Psoas muscle (tissue), 8 donors: ENCODE measurements around the gene IFITM10. TPM values are rescaled to one million over a fixed set of nuclear protein-coding genes. Genes with fewer than 3 reads are reported as not detected.

ENCODE experiments used
- ATAC-seq, 4 donors: fragments of 200-7000 bp; cut with Tn5 transposase; one replicate each; pipeline ENCODE4 v1.9.1; 2020; ENCODE audit warnings: moderate library complexity in 3 of 4, mild to moderate bottlenecking in 2 of 4
- DNase-seq, 2 donors: peaks; one replicate each; pipeline ENCODE4 v3.0.0-alpha.2; 2020
- H3K27ac ChIP-seq: fragments of 200-600 bp; one replicate; pipeline ENCODE4 v1.8.0; 2022
- H3K27me3 ChIP-seq, 3 donors: fragments of 200-600 bp in 1 of 3; one replicate each; pipeline versions ENCODE4 v1.6.1 to v1.8.0; 2013 to 2022; ENCODE audit warnings: low read length in 2 of 3, mild to moderate bottlenecking in 2 of 3, moderate library complexity in 1 of 3; ENCODE audit not compliant: insufficient read depth in 3 of 3
- H3K36me3 ChIP-seq, 2 donors: fragments of 200-600 bp in 1 of 2; one replicate each; pipeline versions ENCODE4 v1.6.1 to v1.8.0; 2013 to 2022; ENCODE audit warnings: low read depth in 1 of 2, mild to moderate bottlenecking in 1 of 2, moderate library complexity in 1 of 2; ENCODE audit not compliant: insufficient read depth in 1 of 2
- H3K4me1 ChIP-seq: fragments of 200-600 bp; one replicate; pipeline ENCODE4 v1.8.0; 2022
- H3K4me3 ChIP-seq: fragments of 200-600 bp; one replicate; pipeline ENCODE4 v1.8.0; 2022; ENCODE audit warnings: mild to moderate bottlenecking
- H3K9me3 ChIP-seq: fragments of 200-600 bp; one replicate; pipeline ENCODE4 v1.8.0; 2022
- CTCF ChIP-seq: fragments of 200-600 bp; IDR thresholded peaks from one replicate; pipeline ENCODE4 v1.8.0; 2022; ENCODE audit warnings: antibody characterized with exemption
- WGBS, 3 donors: extraction: QIAGEN DNeasy Blood & Tissue Kit; methylation state at CpG; one replicate each; pipeline versions ENCODE4 v1.1.6 to v1.1.7; 2013; 5-methylcytosine and 5-hydroxymethylcytosine counted together
- intact Hi-C, 2 donors: fragments of 100-400 bp; cut with DNase I; formaldehyde crosslinking; loops; one replicate each; pipeline versions ENCODE4 v1.11.0 to v1.14.2; 2022
- polyA plus RNA-seq, 3 donors: library from polyadenylated mRNA; stranded (reverse); fragments of 200-250 nt; gene quantifications; one replicate each; pipeline ENCODE4 v1.2.3, GENCODE V29; 2013
- total RNA-seq, 4 donors: library from RNA; stranded (reverse); fragmentation: NEBNext Ultra II Directional in 2 of 4; extraction: Animal tissue kit (Norgen Biotek cat#: 25700) in 2 of 4; gene quantifications; one replicate each; pipeline versions ENCODE4 v1.2.1 to v1.2.4, GENCODE V29; 2021 to 2023
- donor health status: healthy with polysubstance abuse.
- donor health status: DM: no; HTN: no; CAD: no; lungs with moderate emphysema.
- donor health status: Bipolar disorder and iron deficiency.
- donor health status: healthy.
- donor health status: DM: yes; HTN: yes; CAD: no.
- donor health status: DM: no; HTN: no; CAD: no.
- donor health status: DM: no; HTN: no; CAD: no.
- donor health status: DM: yes; HTN: yes; CAD: no.

The IFITM10 gene
- total and polyA plus RNA-seq, 7 donors, result 0.70 to 6.1 (median 1.6) TPM

- Histone ChIP-seq H3K4me3 (no peak overlapping the region), H3K27ac (no peak overlapping the region), H3K9me3 (no peaks in the 10 kb centered on the region), H3K27me3 (peaks cover 0 to 9% (median 0%) of the 10 kb centered on the region in 3 donors), H3K4me1 (no peaks in the 10 kb centered on the region), H3K36me3 (no peaks in the 10 kb centered on the region)
- intact Hi-C loops, result loop anchor here in 1 of 2 donors (5.0 kb wide), 1 partner anchor 54 kb away; no protein-coding TSS in a partner anchor
- ATAC-seq (no peak), DNase-seq (no peak)
- no peak for TF ChIP-seq CTCF
- WGBS, 3 donors, result 67 to 84% (median 80%) methylated on average over 8 to 9 of the region's 9 CpGs
Measured at GRCh38 chr11:1781593-1781975, 31.2 kb upstream of the IFITM10 start.

- no peaks in the 10 kb centered on the region for H3K36me3 ChIP-seq
- DNase-seq (peak in 1 of 2 donors; percentile 62), ATAC-seq (peak in 1 of 4 donors; percentile 20)
- no peaks in the 10 kb centered on the region for H3K9me3 ChIP-seq
- 69 to 72% (median 71%) methylated on average over 25 of the region's 25 CpGs for WGBS, 3 donors
- no peak for TF ChIP-seq CTCF
- intact Hi-C loops, result loop anchor here in 1 of 2 donors (5.0 kb wide), 1 partner anchor 54 kb away; no protein-coding TSS in a partner anchor
- H3K27me3 ChIP-seq, result peaks cover 0 to 9% (median 0%) of the 10 kb centered on the region in 3 donors
- no peak overlapping the region for H3K27ac ChIP-seq
- no peaks in the 10 kb centered on the region for H3K4me1 ChIP-seq
- H3K4me3 ChIP-seq, result no peak overlapping the region
Measured at GRCh38 chr11:1780700-1781592, 30.6 kb upstream of the IFITM10 start.

- Histone ChIP-seq H3K27ac (no peak overlapping the region), H3K27me3 (peaks cover 0 to 9% (median 0%) of the 10 kb centered on the region in 3 donors), H3K9me3 (no peaks in the 10 kb centered on the region), H3K36me3 (no peaks in the 10 kb centered on the region), H3K4me3 (no peak overlapping the region), H3K4me1 (no peaks in the 10 kb centered on the region)
- TF ChIP-seq CTCF, result no peak
- intact Hi-C loops, result loop anchor here in 1 of 2 donors (5.0 kb wide), 2 partner anchors 47 to 53 kb away; no protein-coding TSS in a partner anchor
- DNase-seq (no peak), ATAC-seq (no peak)
- 82 to 87% (median 83%) methylated on average over 31 to 34 of the region's 34 CpGs for WGBS, 3 donors
Measured at GRCh38 chr11:1779806-1780699, 29.7 kb upstream of the IFITM10 start.

- no peak for DNase-seq
- Histone ChIP-seq H3K27ac (no peak overlapping the region), H3K4me3 (no peak overlapping the region), H3K4me1 (no peaks in the 10 kb centered on the region), H3K27me3 (peaks cover 0 to 9% (median 0%) of the 10 kb centered on the region in 3 donors), H3K36me3 (no peaks in the 10 kb centered on the region), H3K9me3 (no peaks in the 10 kb centered on the region)
- no peak for ATAC-seq
- WGBS, 3 donors, result 76 to 84% (median 81%) methylated on average over 17 of the region's 17 CpGs
- TF ChIP-seq CTCF, result no peak
- intact Hi-C loops, result loop anchor here in 1 of 2 donors (5.0 kb wide), 1 partner anchor 48 kb away; no protein-coding TSS in a partner anchor
Measured at GRCh38 chr11:1779034-1779805, 28.8 kb upstream of the IFITM10 start.
